ENCODE measurements around the gene ABTB2. TPM values are rescaled to one million over a fixed set of nuclear protein-coding genes. Genes with fewer than 3 reads are reported as not detected.

The ABTB2 gene
- total RNA-seq, 6 experiments from 2014 or later: 6.0 to 14.9 (median 10.0) TPM

- intact Hi-C loops (cut with DNase I): no loop called here
- 72% methylated on average over 4 of the region's 4 CpGs for WGBS (ENCODE audit: insufficient coverage, low coverage, low lambda C conversion rate, missing lambda C conversion rate)
- Histone ChIP-seq H3K9me3 (no peaks in the 10 kb centered on the region), H3K27ac (no peak overlapping the region), H3K4me1 (no peaks in the 10 kb centered on the region), H3K27me3 (no peaks in the 10 kb centered on the region), H3K4me3 (no peak overlapping the region), H3K36me3 (no peaks in the 10 kb centered on the region)
- DNase-seq (no peak), ATAC-seq (no peak)
- TF ChIP-seq CTCF (IDR thresholded peaks at IDR 0.05) (no peak), POLR2A (IDR thresholded peaks at IDR 0.05) (no peak)
Measured at GRCh38 chr11:34303028-34303570, 54.7 kb downstream of the ABTB2 start.

- Histone ChIP-seq H3K27ac (no peak overlapping the region), H3K36me3 (no peaks in the 10 kb centered on the region), H3K4me3 (no peak overlapping the region), H3K9me3 (no peaks in the 10 kb centered on the region), H3K27me3 (no peaks in the 10 kb centered on the region), H3K4me1 (no peaks in the 10 kb centered on the region)
- TF ChIP-seq CTCF (IDR thresholded peaks at IDR 0.05): no peak
- TF ChIP-seq POLR2A (IDR thresholded peaks at IDR 0.05): no peak
- 47% methylated on average over 4 of the region's 4 CpGs for WGBS (ENCODE audit: insufficient coverage, low coverage, low lambda C conversion rate, missing lambda C conversion rate)
- intact Hi-C loops (cut with DNase I): no loop called here
- DNase-seq (no peak), ATAC-seq (no peak)
Measured at GRCh38 chr11:34302046-34302921, 55.5 kb downstream of the ABTB2 start.

- TF ChIP-seq POLR2A (IDR thresholded peaks at IDR 0.05): no peak
- no peaks in the 10 kb centered on the region for H3K4me1 ChIP-seq
- 75% methylated on average over 2 of the region's 3 CpGs for WGBS (ENCODE audit: insufficient coverage, low coverage, low lambda C conversion rate, missing lambda C conversion rate)
- no peaks in the 10 kb centered on the region for H3K27me3 ChIP-seq
- H3K4me3 ChIP-seq: no peak overlapping the region
- intact Hi-C loops (cut with DNase I): no loop called here
- ATAC-seq (no peak), DNase-seq (no peak)
- no peaks in the 10 kb centered on the region for H3K9me3 ChIP-seq
- H3K27ac ChIP-seq: no peak overlapping the region
- H3K36me3 ChIP-seq: no peaks in the 10 kb centered on the region
Measured at GRCh38 chr11:34300926-34301295, 56.9 kb downstream of the ABTB2 start.

GRCh38 chr11:34300026-34300925, 57.5 kb downstream of the ABTB2 start:
- 78% methylated on average over 11 of the region's 11 CpGs for WGBS (ENCODE audit: insufficient coverage, low coverage, low lambda C conversion rate, missing lambda C conversion rate)
- no peak overlapping the region for H3K27ac ChIP-seq
- H3K36me3 ChIP-seq: no peaks in the 10 kb centered on the region
- H3K4me3 ChIP-seq: no peak overlapping the region
- ATAC-seq: peak in 1 of 4 donors; percentile 51
- TF ChIP-seq CTCF (IDR thresholded peaks at IDR 0.05): no peak
- no peak for TF ChIP-seq POLR2A (IDR thresholded peaks at IDR 0.05)
- no peaks in the 10 kb centered on the region for H3K27me3 ChIP-seq
- intact Hi-C loops (cut with DNase I): no loop called here
- no peaks in the 10 kb centered on the region for H3K4me1 ChIP-seq
- no peaks in the 10 kb centered on the region for H3K9me3 ChIP-seq
- no peak for DNase-seq

Measured in right lobe of liver (tissue), 6 donors.